Calu3 (cell line): ENCODE data around the gene THOC2. TPM values are rescaled to one million over a fixed set of nuclear protein-coding genes. Genes with fewer than 3 reads are reported as not detected.
"Not testable (repeated sequence)": the region's sequence is repeated elsewhere in the genome, so short reads cannot be mapped to it uniquely, and the experiment has no call there.

ENCODE experiments used
- BruUV-seq: library from RNA; stranded (reverse); fragments of 400-500 nt; replicated peaks from 2 replicates; lab custom pipeline; 2021; lab: Mats Ljungman, UMichigan
- CTCF ChIA-PET: fragments of 300-600 bp; sonication (Branson Sonifier 250); formaldehyde crosslinking; loops from one replicate; lab custom pipeline; 2022; ENCODE audit warnings: antibody characterized with exemption; lab: Charles Lee
- DNase-seq: peaks from one replicate; pipeline ENCODE4 v3.0.0; 2022
- H3K27ac Mint-ChIP-seq: one replicate; pipeline ENCODE4 v1.8.0; 2022; ENCODE audit warnings: mixed read lengths; ENCODE audit not compliant: unreplicated experiment
- H3K27me3 Mint-ChIP-seq: one replicate; pipeline ENCODE4 v1.8.0; 2022; ENCODE audit warnings: mixed read lengths; ENCODE audit not compliant: unreplicated experiment
- H3K36me3 Mint-ChIP-seq: one replicate; pipeline ENCODE4 v1.8.0; 2022; ENCODE audit warnings: mild to moderate bottlenecking, moderate library complexity, mixed read lengths; ENCODE audit not compliant: insufficient read depth, unreplicated experiment
- H3K4me1 Mint-ChIP-seq: one replicate; pipeline ENCODE4 v1.8.0; 2022; ENCODE audit warnings: mild to moderate bottlenecking, low read depth, mixed read lengths; ENCODE audit not compliant: unreplicated experiment
- H3K4me3 Mint-ChIP-seq: one replicate; pipeline ENCODE4 v1.8.0; 2022; ENCODE audit warnings: mild to moderate bottlenecking, low read depth, moderate library complexity, mixed read lengths; ENCODE audit not compliant: unreplicated experiment
- H3K9me3 Mint-ChIP-seq: one replicate; pipeline ENCODE4 v1.8.0; 2022; ENCODE audit warnings: low read depth, mixed read lengths; ENCODE audit not compliant: unreplicated experiment
- CTCF ChIP-seq: fragments of 200-600 bp; IDR thresholded peaks from one replicate; pipeline ENCODE4 v1.8.0; 2022; ENCODE audit warnings: antibody characterized with exemption; ENCODE audit not compliant: unreplicated experiment
- intact Hi-C: fragments of 100-400 bp; cut with micrococcal nuclease; formaldehyde crosslinking; loops from one replicate; pipeline ENCODE4 v1.10.0; 2022; ENCODE audit not compliant: unreplicated experiment
- total RNA-seq: library from RNA; stranded (reverse); gene quantifications from 2 replicates; pipeline ENCODE4 v1.2.3, GENCODE V29; 2022

THOC2 gene
- total RNA-seq, 1 experiment from 2014 or later: 112 TPM

GRCh38 chrX:123740006-123740405, 7.2 kb upstream of the THOC2 start:
- no peaks in the 10 kb centered on the region for H3K9me3 Mint-ChIP-seq
- CTCF ChIA-PET: interaction anchor here (0.8 kb wide), 1 partner anchor 260 kb away, joined by 3 read pairs; no protein-coding TSS in a partner anchor
- intact Hi-C loops: no loop called here
- H3K36me3 Mint-ChIP-seq: no peaks in the 10 kb centered on the region
- H3K4me3 Mint-ChIP-seq: no peak overlapping the region
- TF ChIP-seq CTCF: no peak
- no peaks in the 10 kb centered on the region for H3K27me3 Mint-ChIP-seq
- H3K27ac Mint-ChIP-seq: no peak overlapping the region
- no peak for DNase-seq
- H3K4me1 Mint-ChIP-seq: no peaks in the 10 kb centered on the region
- BruUV-seq: no TSS peak

- CTCF ChIA-PET: interaction anchor here (0.8 kb wide), 1 partner anchor 260 kb away, joined by 3 read pairs; no protein-coding TSS in a partner anchor
- Mint-ChIP-seq H3K27ac (no peak overlapping the region), H3K4me1 (no peaks in the 10 kb centered on the region), H3K4me3 (no peak overlapping the region), H3K36me3 (no peaks in the 10 kb centered on the region), H3K27me3 (no peaks in the 10 kb centered on the region), H3K9me3 (no peaks in the 10 kb centered on the region)
- no TSS peak for BruUV-seq
- intact Hi-C loops: no loop called here
- no peak for DNase-seq
- TF ChIP-seq CTCF: no peak
Measured at GRCh38 chrX:123739474-123739873, 6.6 kb upstream of the THOC2 start.

- no peak for TF ChIP-seq CTCF
- Mint-ChIP-seq H3K27me3 (no peaks in the 10 kb centered on the region), H3K4me3 (no peak overlapping the region), H3K4me1 (no peaks in the 10 kb centered on the region), H3K36me3 (no peaks in the 10 kb centered on the region), H3K27ac (no peak overlapping the region), H3K9me3 (no peaks in the 10 kb centered on the region)
- CTCF ChIA-PET: no interaction called here
- BruUV-seq: no TSS peak
- intact Hi-C loops: no loop called here
- no peak for DNase-seq
Measured at GRCh38 chrX:123738378-123738940, 5.6 kb upstream of the THOC2 start.

GRCh38 chrX:123736333-123736921, 3.6 kb upstream of the THOC2 start:
- no peak overlapping the region for H3K4me3 Mint-ChIP-seq
- no peaks in the 10 kb centered on the region for H3K27me3 Mint-ChIP-seq
- no peaks in the 10 kb centered on the region for H3K4me1 Mint-ChIP-seq
- H3K9me3 Mint-ChIP-seq: no peaks in the 10 kb centered on the region
- CTCF ChIA-PET: no interaction called here
- BruUV-seq: no TSS peak
- intact Hi-C loops: no loop called here
- no peak for DNase-seq
- no peak overlapping the region for H3K27ac Mint-ChIP-seq
- no peak for TF ChIP-seq CTCF
- H3K36me3 Mint-ChIP-seq: peaks cover 18% of the 10 kb centered on the region

- BruUV-seq, DNase-seq, CTCF ChIA-PET, H3K27me3 Mint-ChIP-seq, H3K27ac Mint-ChIP-seq, H3K9me3 Mint-ChIP-seq, H3K4me3 Mint-ChIP-seq, intact Hi-C loops, H3K4me1 Mint-ChIP-seq: not testable (repeated sequence)
- peaks cover 19% of the 10 kb centered on the region for H3K36me3 Mint-ChIP-seq
Measured at GRCh38 chrX:123735137-123735536, 2.3 kb upstream of the THOC2 start.

- CTCF ChIA-PET, H3K9me3 Mint-ChIP-seq, BruUV-seq: not testable (repeated sequence)
Measured at GRCh38 chrX:123734079-123734478, 1.2 kb upstream of the THOC2 start.

More at GRCh38 chrX:123734079-123734478, 1.2 kb upstream of the THOC2 start:
- H3K27me3 Mint-ChIP-seq, H3K4me1 Mint-ChIP-seq, H3K4me3 Mint-ChIP-seq, DNase-seq, intact Hi-C loops, H3K27ac Mint-ChIP-seq: not testable (repeated sequence)
- peaks cover 19% of the 10 kb centered on the region for H3K36me3 Mint-ChIP-seq
